ENCODE results near the gene RNU6-9. TPM values are rescaled to one million over a fixed set of nuclear protein-coding genes. Genes with fewer than 3 reads are reported as not detected.
A peak's percentile ranks its signal among the peaks of the same experiment; 100 is the strongest.
"Not testable (repeated sequence)": the region's sequence is repeated elsewhere in the genome, so short reads cannot be mapped to it uniquely, and the experiment has no call there.

Gene RNU6-9
- total and polyA plus RNA-seq, 2 experiments from 2014 or later, result not detected

DNA sequence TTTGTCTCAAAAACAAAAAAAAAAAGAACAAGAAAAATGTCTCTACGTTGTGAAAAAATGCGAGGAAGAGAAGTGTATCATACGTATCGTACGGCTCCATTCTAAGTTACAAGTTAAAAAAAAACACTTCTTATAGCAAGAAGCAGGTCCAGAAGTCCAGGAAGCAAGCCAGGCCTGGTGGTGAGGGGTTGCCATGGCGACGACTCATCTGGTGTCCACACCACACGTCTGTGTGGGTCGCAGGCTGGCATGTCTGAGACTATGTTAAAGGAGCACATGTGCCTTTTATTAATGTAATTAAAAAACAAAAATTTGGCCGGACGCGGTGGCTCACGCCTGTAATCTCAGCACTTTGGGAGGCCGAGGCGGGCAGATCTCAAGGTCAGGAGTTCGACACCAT, 6.2 kb upstream of the RNU6-9 start:
- peak; percentile 30 to 58 for DNase-seq (ENCODE audit: low read depth in 1 of 2, low spot score in 1 of 2)
- no peaks in the 10 kb centered on the region for H3K9me3 ChIP-seq (ENCODE audit: low read depth)
- TF ChIP-seq, protein P1, sequence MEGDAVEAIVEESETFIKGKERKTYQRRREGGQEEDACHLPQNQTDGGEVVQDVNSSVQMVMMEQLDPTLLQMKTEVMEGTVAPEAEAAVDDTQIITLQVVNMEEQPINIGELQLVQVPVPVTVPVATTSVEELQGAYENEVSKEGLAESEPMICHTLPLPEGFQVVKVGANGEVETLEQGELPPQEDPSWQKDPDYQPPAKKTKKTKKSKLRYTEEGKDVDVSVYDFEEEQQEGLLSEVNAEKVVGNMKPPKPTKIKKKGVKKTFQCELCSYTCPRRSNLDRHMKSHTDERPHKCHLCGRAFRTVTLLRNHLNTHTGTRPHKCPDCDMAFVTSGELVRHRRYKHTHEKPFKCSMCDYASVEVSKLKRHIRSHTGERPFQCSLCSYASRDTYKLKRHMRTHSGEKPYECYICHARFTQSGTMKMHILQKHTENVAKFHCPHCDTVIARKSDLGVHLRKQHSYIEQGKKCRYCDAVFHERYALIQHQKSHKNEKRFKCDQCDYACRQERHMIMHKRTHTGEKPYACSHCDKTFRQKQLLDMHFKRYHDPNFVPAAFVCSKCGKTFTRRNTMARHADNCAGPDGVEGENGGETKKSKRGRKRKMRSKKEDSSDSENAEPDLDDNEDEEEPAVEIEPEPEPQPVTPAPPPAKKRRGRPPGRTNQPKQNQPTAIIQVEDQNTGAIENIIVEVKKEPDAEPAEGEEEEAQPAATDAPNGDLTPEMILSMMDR (IDR thresholded peaks at IDR 0.05; ENCODE audit: low read depth, low read length), result no peak
- H3K27ac ChIP-seq, result no peak overlapping the region
- H3K27me3 ChIP-seq, result no peaks in the 10 kb centered on the region
- H3K4me3 ChIP-seq, result no peak overlapping the region
- no peaks in the 10 kb centered on the region for H3K36me3 ChIP-seq
- H3K4me1 ChIP-seq (ENCODE audit: low read depth), result no peaks in the 10 kb centered on the region

DNA sequence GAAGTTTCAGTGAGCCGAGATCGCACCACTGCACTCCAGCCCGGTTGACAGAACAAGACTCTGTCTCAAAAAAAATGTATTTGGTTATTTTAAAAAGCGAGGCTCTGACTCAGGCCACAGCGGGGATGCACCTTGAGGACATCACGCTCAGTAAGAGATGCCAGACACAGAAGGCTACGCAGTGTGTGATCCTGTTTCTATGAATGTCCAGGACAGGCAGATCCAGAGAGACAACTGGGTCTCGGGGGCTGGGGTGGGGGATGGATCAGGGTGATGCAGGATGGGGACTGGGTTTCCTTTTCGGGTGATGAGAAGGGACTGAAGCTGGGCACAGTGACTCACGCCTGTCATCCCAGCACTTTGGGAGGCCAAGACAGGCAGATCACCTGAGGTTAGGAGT, 5.7 kb upstream of the RNU6-9 start:
- no peak overlapping the region for H3K4me3 ChIP-seq
- H3K27me3 ChIP-seq, result no peaks in the 10 kb centered on the region
- H3K4me1 ChIP-seq (ENCODE audit: low read depth), result no peaks in the 10 kb centered on the region
- H3K27ac ChIP-seq, result no peak overlapping the region
- no peak for DNase-seq (ENCODE audit: low read depth in 1 of 2, low spot score in 1 of 2)
- H3K9me3 ChIP-seq (ENCODE audit: low read depth), result no peaks in the 10 kb centered on the region
- TF ChIP-seq, protein P1 (IDR thresholded peaks at IDR 0.05; ENCODE audit: low read depth, low read length), result no peak
- no peaks in the 10 kb centered on the region for H3K36me3 ChIP-seq

DNA sequence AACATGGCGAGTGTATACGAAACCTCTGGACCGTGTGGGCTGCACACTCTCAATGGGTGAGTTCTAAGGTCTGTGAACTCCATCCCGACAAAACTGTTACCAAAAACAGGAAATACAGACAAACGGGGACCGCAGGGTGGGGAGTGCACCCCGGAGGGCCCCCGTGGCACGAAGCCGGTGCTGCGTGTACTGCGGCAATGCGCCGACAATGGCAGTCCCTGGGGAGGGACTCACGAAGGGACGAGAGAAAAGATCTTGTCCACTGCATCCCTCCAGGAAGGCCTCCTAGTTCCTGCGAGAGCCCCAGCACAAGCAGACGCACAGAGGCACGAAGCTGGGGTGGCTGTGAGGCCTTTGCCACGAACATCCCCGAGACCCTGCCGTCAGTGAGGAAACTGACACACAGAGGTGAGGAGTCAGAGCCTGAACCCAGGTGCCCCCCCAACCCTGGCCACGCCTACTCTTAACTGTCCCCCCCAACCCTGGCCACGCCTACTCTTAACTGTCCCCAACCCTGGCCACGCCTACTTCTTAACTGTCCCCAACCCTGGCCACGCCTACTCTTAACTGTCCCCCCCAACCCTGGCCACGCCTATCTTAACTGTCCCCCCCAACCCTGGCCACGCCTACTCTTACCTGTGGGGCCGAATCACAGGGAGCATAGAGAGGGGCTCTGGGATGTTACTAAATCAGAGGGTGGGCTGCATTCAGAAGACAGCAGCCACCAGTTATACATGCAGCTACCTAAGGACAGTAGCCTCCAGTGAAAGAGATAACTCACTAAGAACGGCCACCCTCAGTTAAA, 4.5 kb upstream of the RNU6-9 start:
- no peak overlapping the region for H3K27ac ChIP-seq
- TF ChIP-seq, protein P1 (IDR thresholded peaks at IDR 0.05; ENCODE audit: low read depth, low read length), result no peak
- H3K36me3 ChIP-seq, result no peaks in the 10 kb centered on the region
- no peak overlapping the region for H3K4me3 ChIP-seq
- no peaks in the 10 kb centered on the region for H3K27me3 ChIP-seq
- H3K4me1 ChIP-seq (ENCODE audit: low read depth), result no peaks in the 10 kb centered on the region
- H3K9me3 ChIP-seq (ENCODE audit: low read depth), result no peaks in the 10 kb centered on the region
- no peak for DNase-seq (ENCODE audit: low read depth in 1 of 2, low spot score in 1 of 2)

DNA sequence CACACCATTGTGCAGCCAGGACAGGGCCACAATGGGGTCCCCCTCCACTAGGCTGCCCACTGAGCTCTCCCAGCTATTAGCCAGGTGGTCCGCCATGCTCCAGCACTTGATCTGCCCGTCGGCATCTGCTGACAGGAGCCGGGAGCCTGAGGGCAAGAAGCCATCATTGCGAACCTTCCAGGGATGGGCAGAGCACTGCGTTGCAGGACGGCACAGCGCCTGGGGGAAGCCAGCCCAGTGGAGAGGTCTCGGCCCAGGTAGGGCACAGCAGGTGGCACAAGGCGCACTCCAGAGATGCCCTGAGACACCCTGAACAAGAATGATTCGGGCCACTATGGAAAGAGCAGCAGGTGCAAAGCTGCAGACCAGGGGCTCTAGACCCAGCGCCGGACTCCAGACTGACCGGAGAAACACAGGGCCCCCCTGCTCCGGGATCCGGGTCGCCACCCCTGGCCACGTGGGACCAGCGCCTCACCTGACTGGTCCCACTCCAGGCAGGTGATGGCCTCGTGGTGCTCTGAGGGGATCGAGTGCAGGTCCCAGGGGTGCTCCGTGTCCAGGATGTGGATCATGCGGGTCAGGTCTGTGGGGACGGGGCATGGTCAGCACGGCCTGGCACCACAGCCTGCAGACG, 3.5 kb upstream of the RNU6-9 start:
- Histone ChIP-seq H3K4me1 (ENCODE audit: low read depth) (no peaks in the 10 kb centered on the region), H3K27ac (no peak overlapping the region), H3K9me3 (ENCODE audit: low read depth) (no peaks in the 10 kb centered on the region), H3K4me3 (no peak overlapping the region), H3K36me3 (no peaks in the 10 kb centered on the region), H3K27me3 (no peaks in the 10 kb centered on the region)
- no peak for DNase-seq (ENCODE audit: low read depth in 1 of 2, low spot score in 1 of 2)
- TF ChIP-seq, protein P1 (IDR thresholded peaks at IDR 0.05; ENCODE audit: low read depth, low read length), result no peak

DNA sequence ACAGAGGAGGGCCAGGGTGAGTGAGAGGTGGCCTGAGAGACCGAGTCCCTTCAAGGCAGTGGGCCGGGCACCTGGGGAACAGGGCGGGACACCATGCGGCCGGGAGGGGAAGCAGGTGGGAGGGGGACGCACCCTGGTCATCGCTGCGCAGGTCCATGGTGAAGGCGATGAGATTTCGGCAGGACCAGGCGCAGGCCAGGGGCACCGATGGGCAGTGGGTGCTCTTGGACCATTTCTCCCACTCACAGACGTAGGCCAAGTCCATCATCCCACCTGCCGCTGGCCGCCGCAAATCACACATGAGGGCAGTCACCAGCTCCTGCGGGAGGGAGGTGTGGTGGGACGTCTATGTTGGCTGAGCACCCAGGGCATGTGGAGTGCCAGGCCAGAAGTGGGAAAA, 2.5 kb upstream of the RNU6-9 start:
- H3K36me3 ChIP-seq, result no peaks in the 10 kb centered on the region
- H3K27ac ChIP-seq, result no peak overlapping the region
- H3K4me3 ChIP-seq, result no peak overlapping the region
- TF ChIP-seq, protein P1 (IDR thresholded peaks at IDR 0.05; ENCODE audit: low read depth, low read length), result no peak
- no peaks in the 10 kb centered on the region for H3K27me3 ChIP-seq
- H3K4me1 ChIP-seq (ENCODE audit: low read depth), result no peaks in the 10 kb centered on the region
- no peaks in the 10 kb centered on the region for H3K9me3 ChIP-seq (ENCODE audit: low read depth)
- DNase-seq (ENCODE audit: low read depth in 1 of 2, low spot score in 1 of 2), result no peak

DNA sequence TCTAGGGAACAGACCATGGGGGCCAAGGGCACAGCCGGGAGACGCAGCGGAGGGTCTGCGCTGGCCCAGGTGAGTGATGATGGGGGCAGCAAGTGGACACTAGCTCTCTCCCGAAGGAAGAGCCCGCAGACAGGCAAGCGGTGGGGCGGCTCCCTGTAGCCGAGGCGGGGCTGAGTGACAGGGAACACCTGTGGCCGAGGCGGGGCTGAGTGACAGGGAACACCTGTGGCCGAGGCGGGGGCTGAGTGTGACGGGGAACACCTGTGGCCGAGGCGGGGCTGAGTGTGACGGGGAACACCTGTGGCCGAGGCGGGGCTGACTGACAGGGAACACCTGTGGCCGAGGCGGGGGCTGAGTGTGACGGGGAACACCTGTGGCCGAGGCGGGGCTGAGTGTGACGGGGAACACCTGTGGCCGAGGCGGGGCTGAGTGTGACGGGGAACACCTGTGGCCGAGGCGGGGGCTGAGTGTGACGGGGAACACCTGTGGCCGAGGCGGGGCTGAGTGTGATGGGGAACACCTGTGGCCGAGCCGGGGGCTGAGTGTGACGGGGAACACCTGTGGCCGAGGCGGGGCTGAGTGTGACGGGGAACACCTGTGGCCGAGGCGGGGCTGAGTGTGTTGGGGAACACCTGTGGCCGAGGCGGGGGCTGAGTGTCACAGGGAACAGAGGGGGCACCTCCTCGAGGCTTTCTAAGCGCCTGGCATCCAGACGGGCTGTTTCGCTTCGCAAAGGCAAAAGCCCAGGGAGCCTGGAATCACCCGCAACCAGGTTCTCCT, 1.7 kb upstream of the RNU6-9 start:
- Histone ChIP-seq H3K4me3 (peak overlapping the region; percentile 79), H3K27ac (peak overlapping the region; percentile 23)
- H3K9me3 ChIP-seq (ENCODE audit: low read depth); H3K4me1 ChIP-seq (ENCODE audit: low read depth); H3K27me3 ChIP-seq; H3K36me3 ChIP-seq; DNase-seq (ENCODE audit: low read depth in 1 of 2, low spot score in 1 of 2): not testable (repeated sequence)
